PFSK-1 (cell line): Measurements from ENCODE around the gene APBA2.

Experiments used
- FOXP2 ChIP-seq: optimal IDR thresholded peaks from 2 replicates; pipeline ENCODE3; 2011; ENCODE audit warnings: borderline replicate concordance, control low read depth, inconsistent platforms; ENCODE audit not compliant: insufficient read depth; ENCODE audit errors: extremely low read length, extremely low read depth
- POLR2AphosphoS5 ChIP-seq: IDR thresholded peaks from 2 replicates; pipeline ENCODE4 v1.6.1; 2012; ENCODE audit warnings: low read depth, mild to moderate bottlenecking, control low read depth, low read length, moderate library complexity
- SIN3A ChIP-seq: IDR thresholded peaks from 2 replicates; pipeline ENCODE4 v1.6.1; 2012; ENCODE audit warnings: mild to moderate bottlenecking, low read length, moderate library complexity, borderline replicate concordance; ENCODE audit not compliant: insufficient read depth
- TAF1 ChIP-seq: IDR thresholded peaks from 2 replicates; pipeline ENCODE4 v1.6.1; 2012; ENCODE audit warnings: low read length, control low read depth, borderline replicate concordance; ENCODE audit not compliant: insufficient read depth
- TF ChIP-seq, protein P1 (sequence below), 2 experiments: IDR thresholded peaks; 2 replicates each; pipeline versions ENCODE4 v1.6.1 to v1.8.0; 2011 to 2012; ENCODE audit warnings: low read depth in 2 of 2, low read length in 2 of 2, control low read depth in 1 of 2, inconsistent platforms in 1 of 2, mild to moderate bottlenecking in 1 of 2, moderate library complexity in 1 of 2; ENCODE audit not compliant: insufficient read depth in 1 of 2

APBA2 gene

GRCh38 chr15:28871168-28871567, 14.6 kb upstream of the APBA2 start:
- TF ChIP-seq POLR2AphosphoS5 (no peak), SIN3A (no peak), FOXP2 (no peak), TAF1 (no peak)
- TF ChIP-seq, protein P1, sequence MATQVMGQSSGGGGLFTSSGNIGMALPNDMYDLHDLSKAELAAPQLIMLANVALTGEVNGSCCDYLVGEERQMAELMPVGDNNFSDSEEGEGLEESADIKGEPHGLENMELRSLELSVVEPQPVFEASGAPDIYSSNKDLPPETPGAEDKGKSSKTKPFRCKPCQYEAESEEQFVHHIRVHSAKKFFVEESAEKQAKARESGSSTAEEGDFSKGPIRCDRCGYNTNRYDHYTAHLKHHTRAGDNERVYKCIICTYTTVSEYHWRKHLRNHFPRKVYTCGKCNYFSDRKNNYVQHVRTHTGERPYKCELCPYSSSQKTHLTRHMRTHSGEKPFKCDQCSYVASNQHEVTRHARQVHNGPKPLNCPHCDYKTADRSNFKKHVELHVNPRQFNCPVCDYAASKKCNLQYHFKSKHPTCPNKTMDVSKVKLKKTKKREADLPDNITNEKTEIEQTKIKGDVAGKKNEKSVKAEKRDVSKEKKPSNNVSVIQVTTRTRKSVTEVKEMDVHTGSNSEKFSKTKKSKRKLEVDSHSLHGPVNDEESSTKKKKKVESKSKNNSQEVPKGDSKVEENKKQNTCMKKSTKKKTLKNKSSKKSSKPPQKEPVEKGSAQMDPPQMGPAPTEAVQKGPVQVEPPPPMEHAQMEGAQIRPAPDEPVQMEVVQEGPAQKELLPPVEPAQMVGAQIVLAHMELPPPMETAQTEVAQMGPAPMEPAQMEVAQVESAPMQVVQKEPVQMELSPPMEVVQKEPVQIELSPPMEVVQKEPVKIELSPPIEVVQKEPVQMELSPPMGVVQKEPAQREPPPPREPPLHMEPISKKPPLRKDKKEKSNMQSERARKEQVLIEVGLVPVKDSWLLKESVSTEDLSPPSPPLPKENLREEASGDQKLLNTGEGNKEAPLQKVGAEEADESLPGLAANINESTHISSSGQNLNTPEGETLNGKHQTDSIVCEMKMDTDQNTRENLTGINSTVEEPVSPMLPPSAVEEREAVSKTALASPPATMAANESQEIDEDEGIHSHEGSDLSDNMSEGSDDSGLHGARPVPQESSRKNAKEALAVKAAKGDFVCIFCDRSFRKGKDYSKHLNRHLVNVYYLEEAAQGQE (IDR thresholded peaks at IDR 0.05; ENCODE audit: insufficient read depth in 1 of 2, low read depth in 2 of 2, low read length in 2 of 2), result no peak

- TF ChIP-seq SIN3A (no peak), TAF1 (no peak), FOXP2 (no peak)
- TF ChIP-seq, protein P1 (IDR thresholded peaks at IDR 0.05; ENCODE audit: insufficient read depth in 1 of 2, low read depth in 2 of 2, low read length in 2 of 2), result no peak
These were observed 12.8 kb upstream of the APBA2 start for GRCh38 chr15:28873006-28873405.

DNA sequence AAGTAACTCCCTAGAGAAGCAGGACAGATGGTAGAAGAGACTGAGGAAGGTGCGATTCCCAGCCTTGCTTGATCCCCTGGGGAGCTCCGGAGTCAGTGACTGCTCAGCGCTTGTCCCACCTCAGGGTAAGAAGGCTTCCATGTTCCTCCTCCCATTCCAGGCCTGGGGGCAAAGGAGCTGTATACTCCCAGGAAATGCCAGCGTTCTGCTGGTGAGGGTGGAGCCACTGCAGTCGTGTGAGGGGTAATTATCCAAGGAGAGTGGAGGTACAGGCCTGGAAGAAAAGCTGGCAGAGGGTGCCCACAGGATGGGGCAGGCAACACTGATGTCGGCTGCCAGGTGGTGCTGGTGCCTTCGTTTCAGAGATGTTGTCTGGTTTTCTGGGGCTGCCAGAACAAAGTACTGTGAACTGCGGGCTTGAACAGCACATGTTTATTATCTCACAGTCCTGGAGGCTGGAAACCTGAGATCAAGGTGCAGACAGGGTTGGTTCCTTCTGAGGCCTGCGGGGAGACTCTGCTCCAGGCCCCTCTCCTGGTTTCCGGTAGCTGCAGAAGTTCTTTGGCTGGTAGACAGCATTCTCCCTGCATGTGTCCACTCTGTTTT, 12.1 kb upstream of the APBA2 start:
- TF ChIP-seq SIN3A (no peak), FOXP2 (no peak)
- TF ChIP-seq, protein P1 (IDR thresholded peaks at IDR 0.05; ENCODE audit: insufficient read depth in 1 of 2, low read depth in 2 of 2, low read length in 2 of 2), result no peak

- TF ChIP-seq TAF1 (no peak), POLR2AphosphoS5 (no peak), FOXP2 (no peak), SIN3A (no peak)
- TF ChIP-seq, protein P1 (IDR thresholded peaks at IDR 0.05; ENCODE audit: insufficient read depth in 1 of 2, low read depth in 2 of 2, low read length in 2 of 2), result no peak
These were observed 10.2 kb upstream of the APBA2 start for GRCh38 chr15:28875461-28876000.

GRCh38 chr15:28876131-28876844, 9.5 kb upstream of the APBA2 start:
- TF ChIP-seq, protein P1 (IDR thresholded peaks at IDR 0.05; ENCODE audit: insufficient read depth in 1 of 2, low read depth in 2 of 2, low read length in 2 of 2), result no peak
- TF ChIP-seq TAF1, result no peak
- no peak for TF ChIP-seq FOXP2
- TF ChIP-seq SIN3A, result no peak
- TF ChIP-seq POLR2AphosphoS5, result no peak
